Stimulated activated naive B cell treated with anti-CD40 and anti-IgM and Interleukin-4, amounts not matched to agents 10 μg/mL and 1 μg/mL and 100 μg/mL, for 72 hours (primary cell): Measurements from ENCODE around the gene KRT35.

Source experiments
- ATAC-seq, 2 donors: fragments of 150-1000 bp; cut with Tn5 transposase; replicated peaks; 2 replicates each; pipeline ENCODE4 v1.10.0; 2021; ENCODE audit warnings: moderate library complexity in 1 of 2
- DNase-seq: peaks from one replicate; pipeline ENCODE4 v3.0.0; 2021
- H3K27ac Mint-ChIP-seq: one replicate; pipeline ENCODE4 v1.8.0; 2022; ENCODE audit warnings: mild to moderate bottlenecking, mixed read lengths
- H3K27me3 Mint-ChIP-seq, 2 donors: one replicate each; pipeline ENCODE4 v1.8.0; 2022; ENCODE audit warnings: mixed read lengths in 2 of 2
- H3K36me3 Mint-ChIP-seq, 2 donors: one replicate each; pipeline ENCODE4 v1.8.0; 2022; ENCODE audit warnings: mixed read lengths in 2 of 2, mild to moderate bottlenecking in 1 of 2
- H3K4me1 Mint-ChIP-seq, 2 donors: one replicate each; pipeline ENCODE4 v1.8.0; 2022; ENCODE audit warnings: mixed read lengths in 2 of 2, mild to moderate bottlenecking in 1 of 2
- H3K4me3 Mint-ChIP-seq, 2 donors: one replicate each; pipeline ENCODE4 v1.8.0; 2022; ENCODE audit warnings: mild to moderate bottlenecking in 2 of 2, mixed read lengths in 2 of 2, moderate library complexity in 1 of 2
- H3K9me3 Mint-ChIP-seq, 2 donors: one replicate each; pipeline ENCODE4 v1.8.0; 2022; ENCODE audit warnings: mixed read lengths in 2 of 2, mild to moderate bottlenecking in 1 of 2

KRT35 gene

GRCh38 chr17:41464682-41465081, 16.3 kb downstream of the KRT35 start:
- DNase-seq (no peak), ATAC-seq (no peak)
- H3K9me3 Mint-ChIP-seq, result peaks cover 0 to 7% of the 10 kb centered on the region in 2 donors
- no peaks in the 10 kb centered on the region for H3K36me3 Mint-ChIP-seq
- H3K27ac Mint-ChIP-seq, result no peak overlapping the region
- no peaks in the 10 kb centered on the region for H3K4me1 Mint-ChIP-seq
- H3K4me3 Mint-ChIP-seq, result no peak overlapping the region
- peaks cover 31 to 35% of the 10 kb centered on the region in 2 donors for H3K27me3 Mint-ChIP-seq

GRCh38 chr17:41464173-41464572, 16.8 kb downstream of the KRT35 start:
- Mint-ChIP-seq H3K27ac (no peak overlapping the region), H3K27me3 (peaks cover 26 to 34% of the 10 kb centered on the region in 2 donors), H3K4me3 (no peak overlapping the region), H3K9me3 (peaks cover 0 to 5% of the 10 kb centered on the region in 2 donors), H3K4me1 (no peaks in the 10 kb centered on the region), H3K36me3 (no peaks in the 10 kb centered on the region)
- ATAC-seq (no peak), DNase-seq (no peak)

- H3K4me3 Mint-ChIP-seq, result no peak overlapping the region
- H3K27ac Mint-ChIP-seq, result no peak overlapping the region
- ATAC-seq, result no peak
- peaks cover 27 to 34% of the 10 kb centered on the region in 2 donors for H3K27me3 Mint-ChIP-seq
- peaks cover 0 to 5% of the 10 kb centered on the region in 2 donors for H3K9me3 Mint-ChIP-seq
- no peaks in the 10 kb centered on the region for H3K4me1 Mint-ChIP-seq
- no peaks in the 10 kb centered on the region for H3K36me3 Mint-ChIP-seq
- DNase-seq, result no peak
Measured at GRCh38 chr17:41463746-41464145, 17.2 kb downstream of the KRT35 start.

- Mint-ChIP-seq H3K27ac (no peak overlapping the region), H3K9me3 (peaks cover 0 to 2% of the 10 kb centered on the region in 2 donors), H3K4me1 (no peaks in the 10 kb centered on the region), H3K27me3 (peaks cover 23 to 40% of the 10 kb centered on the region in 2 donors), H3K4me3 (no peak overlapping the region), H3K36me3 (no peaks in the 10 kb centered on the region)
- DNase-seq (no peak), ATAC-seq (no peak)
Measured at GRCh38 chr17:41462705-41463104, 18.2 kb downstream of the KRT35 start.

DNA sequence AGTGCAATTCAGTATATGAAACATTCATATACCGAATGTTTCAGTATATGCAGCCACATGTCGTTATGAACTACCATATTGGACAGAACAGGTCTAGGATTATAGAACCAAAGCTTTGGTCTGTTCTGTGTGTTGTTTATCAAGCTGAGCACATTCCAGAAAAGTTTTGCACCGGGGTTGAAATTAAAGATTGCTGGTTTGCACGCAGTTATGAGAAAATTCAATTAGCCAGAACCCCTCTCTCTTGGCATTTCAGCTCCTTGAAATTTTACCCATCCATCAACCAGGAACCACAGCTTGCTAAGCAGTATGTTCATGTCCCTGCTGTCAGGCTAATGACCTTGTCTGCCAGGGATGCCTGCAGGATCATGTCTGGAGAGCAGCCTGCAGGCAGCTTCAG, 23.3 kb downstream of the KRT35 start:
- no peak overlapping the region for H3K4me3 Mint-ChIP-seq
- DNase-seq (no peak), ATAC-seq (no peak)
- H3K4me1 Mint-ChIP-seq, result no peaks in the 10 kb centered on the region
- H3K27ac Mint-ChIP-seq, result no peak overlapping the region
- no peaks in the 10 kb centered on the region for H3K9me3 Mint-ChIP-seq
- H3K36me3 Mint-ChIP-seq, result no peaks in the 10 kb centered on the region
- H3K27me3 Mint-ChIP-seq, result peaks cover 28 to 37% of the 10 kb centered on the region in 2 donors

GRCh38 chr17:41456204-41456603, 24.7 kb downstream of the KRT35 start:
- no peak for ATAC-seq
- H3K36me3 Mint-ChIP-seq, result no peaks in the 10 kb centered on the region
- DNase-seq, result no peak
- no peak overlapping the region for H3K27ac Mint-ChIP-seq
- H3K4me1 Mint-ChIP-seq, result no peaks in the 10 kb centered on the region
- no peaks in the 10 kb centered on the region for H3K9me3 Mint-ChIP-seq
- H3K4me3 Mint-ChIP-seq, result no peak overlapping the region
- peaks cover 36 to 37% of the 10 kb centered on the region in 2 donors for H3K27me3 Mint-ChIP-seq

- no peaks in the 10 kb centered on the region for H3K36me3 Mint-ChIP-seq
- H3K4me3 Mint-ChIP-seq, result no peak overlapping the region
- no peak for DNase-seq
- no peak for ATAC-seq
- no peaks in the 10 kb centered on the region for H3K9me3 Mint-ChIP-seq
- H3K27me3 Mint-ChIP-seq, result peaks cover 39 to 44% of the 10 kb centered on the region in 2 donors
- no peaks in the 10 kb centered on the region for H3K4me1 Mint-ChIP-seq
- H3K27ac Mint-ChIP-seq, result no peak overlapping the region
Measured at GRCh38 chr17:41455236-41455635, 25.7 kb downstream of the KRT35 start.

DNA sequence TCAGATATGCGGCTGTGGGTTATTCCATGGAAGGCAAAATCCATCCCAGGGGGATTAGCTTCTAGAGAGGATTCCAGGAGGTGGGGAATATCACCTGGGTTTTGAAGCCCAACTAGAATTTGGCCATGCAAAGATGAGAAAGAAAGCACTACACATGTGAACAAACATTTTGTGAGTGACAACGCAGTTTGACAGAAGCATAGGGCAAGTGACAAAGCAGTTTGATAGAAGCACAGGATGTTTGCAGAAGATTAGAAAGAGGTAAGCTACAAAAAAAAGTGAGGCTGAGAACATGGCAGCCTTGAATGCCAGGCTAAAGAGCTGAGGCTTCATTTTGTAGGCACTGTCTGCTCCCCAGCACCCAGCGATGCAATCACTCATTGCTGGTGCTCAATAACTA, 27.9 kb downstream of the KRT35 start:
- Mint-ChIP-seq H3K27ac (no peak overlapping the region), H3K36me3 (no peaks in the 10 kb centered on the region), H3K9me3 (no peaks in the 10 kb centered on the region), H3K4me3 (no peak overlapping the region), H3K27me3 (peaks cover 43 to 44% of the 10 kb centered on the region in 2 donors), H3K4me1 (no peaks in the 10 kb centered on the region)
- ATAC-seq, result no peak
- no peak for DNase-seq

DNA sequence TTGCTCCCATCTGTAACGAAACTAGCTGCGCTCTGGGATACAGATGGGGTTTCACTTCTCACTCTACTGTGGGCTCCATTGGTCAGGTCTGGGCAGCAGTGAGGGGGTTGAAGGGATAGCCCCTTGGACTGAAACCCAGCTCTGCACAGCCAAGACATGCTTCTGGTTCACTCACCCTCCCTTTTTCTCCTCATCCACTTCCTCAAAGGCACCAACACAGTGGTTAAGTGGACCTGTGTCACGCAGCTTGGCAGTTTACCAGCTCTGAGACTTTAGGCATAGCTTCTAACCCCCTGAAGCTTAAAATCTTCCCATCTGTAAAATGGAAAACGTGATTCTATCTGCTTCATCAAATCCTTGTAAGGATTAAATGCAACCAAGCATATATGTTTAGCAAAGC, 28.7 kb downstream of the KRT35 start:
- Mint-ChIP-seq H3K36me3 (no peaks in the 10 kb centered on the region), H3K4me1 (no peaks in the 10 kb centered on the region), H3K27me3 (peaks cover 43% of the 10 kb centered on the region in 2 donors), H3K4me3 (no peak overlapping the region), H3K27ac (no peak overlapping the region), H3K9me3 (no peaks in the 10 kb centered on the region)
- no peak for DNase-seq
- ATAC-seq, result peak; percentile 31 to 71

- no peak for ATAC-seq
- H3K4me3 Mint-ChIP-seq, result no peak overlapping the region
- no peak overlapping the region for H3K27ac Mint-ChIP-seq
- no peaks in the 10 kb centered on the region for H3K9me3 Mint-ChIP-seq
- no peaks in the 10 kb centered on the region for H3K4me1 Mint-ChIP-seq
- peaks cover 39 to 43% of the 10 kb centered on the region in 2 donors for H3K27me3 Mint-ChIP-seq
- H3K36me3 Mint-ChIP-seq, result no peaks in the 10 kb centered on the region
- DNase-seq, result no peak
Measured at GRCh38 chr17:41451154-41451728, 29.7 kb downstream of the KRT35 start.

- Mint-ChIP-seq H3K9me3 (no peaks in the 10 kb centered on the region), H3K4me1 (no peaks in the 10 kb centered on the region), H3K4me3 (no peak overlapping the region), H3K27me3 (peaks cover 50 to 51% of the 10 kb centered on the region in 2 donors), H3K27ac (no peak overlapping the region), H3K36me3 (no peaks in the 10 kb centered on the region)
- DNase-seq (no peak), ATAC-seq (no peak)
Measured at GRCh38 chr17:41449008-41449407, 31.9 kb downstream of the KRT35 start.

GRCh38 chr17:41448506-41448905, 32.4 kb downstream of the KRT35 start:
- Mint-ChIP-seq H3K27me3 (peaks cover 49 to 50% of the 10 kb centered on the region in 2 donors), H3K27ac (no peak overlapping the region), H3K36me3 (no peaks in the 10 kb centered on the region), H3K4me3 (no peak overlapping the region), H3K9me3 (no peaks in the 10 kb centered on the region), H3K4me1 (no peaks in the 10 kb centered on the region)
- ATAC-seq, result no peak
- no peak for DNase-seq

DNA sequence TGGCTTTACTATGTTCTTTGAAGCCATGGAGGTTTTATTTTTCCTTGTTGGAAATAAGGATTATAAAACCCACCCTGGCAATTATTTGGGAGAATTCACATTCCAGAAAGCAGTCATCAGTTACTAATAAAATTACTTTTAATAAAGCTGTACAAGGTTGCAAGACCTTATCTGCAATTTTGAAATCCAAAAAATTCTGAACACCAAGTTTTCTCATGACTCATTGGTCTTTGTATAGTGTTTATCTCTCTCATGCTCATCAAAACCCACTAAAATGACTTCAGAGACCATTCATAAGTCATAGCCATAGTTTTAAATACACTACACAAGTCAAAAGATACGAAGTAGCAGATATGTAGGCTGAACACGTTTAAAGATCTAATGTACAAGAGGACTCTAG, 34.1 kb downstream of the KRT35 start:
- Mint-ChIP-seq H3K27me3 (peaks cover 53 to 58% of the 10 kb centered on the region in 2 donors), H3K9me3 (no peaks in the 10 kb centered on the region), H3K27ac (no peak overlapping the region), H3K36me3 (no peaks in the 10 kb centered on the region), H3K4me1 (no peaks in the 10 kb centered on the region), H3K4me3 (no peak overlapping the region)
- ATAC-seq (no peak), DNase-seq (no peak)

DNA sequence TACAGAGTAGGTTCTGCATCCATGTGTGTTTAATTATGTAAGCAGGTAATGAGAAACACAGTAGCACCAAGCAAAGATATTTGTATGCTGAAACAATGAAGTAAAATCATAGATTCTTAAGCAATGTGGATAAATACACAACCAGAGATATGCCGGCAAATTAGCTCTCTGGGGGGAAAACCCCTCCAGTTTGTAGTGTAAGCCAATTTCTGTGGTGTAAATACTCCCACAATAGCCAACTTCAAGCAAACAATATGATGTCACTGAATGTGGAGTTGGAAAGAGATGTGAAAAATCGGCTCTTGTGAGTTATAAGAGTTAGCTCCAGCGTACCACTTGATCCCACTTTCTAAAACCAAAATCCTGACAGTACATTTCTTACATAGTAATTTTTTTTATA, 36.3 kb downstream of the KRT35 start:
- Mint-ChIP-seq H3K4me1 (no peaks in the 10 kb centered on the region), H3K27me3 (peaks cover 53 to 61% of the 10 kb centered on the region in 2 donors), H3K36me3 (no peaks in the 10 kb centered on the region), H3K27ac (no peak overlapping the region), H3K9me3 (no peaks in the 10 kb centered on the region), H3K4me3 (no peak overlapping the region)
- ATAC-seq (no peak), DNase-seq (no peak)

DNA sequence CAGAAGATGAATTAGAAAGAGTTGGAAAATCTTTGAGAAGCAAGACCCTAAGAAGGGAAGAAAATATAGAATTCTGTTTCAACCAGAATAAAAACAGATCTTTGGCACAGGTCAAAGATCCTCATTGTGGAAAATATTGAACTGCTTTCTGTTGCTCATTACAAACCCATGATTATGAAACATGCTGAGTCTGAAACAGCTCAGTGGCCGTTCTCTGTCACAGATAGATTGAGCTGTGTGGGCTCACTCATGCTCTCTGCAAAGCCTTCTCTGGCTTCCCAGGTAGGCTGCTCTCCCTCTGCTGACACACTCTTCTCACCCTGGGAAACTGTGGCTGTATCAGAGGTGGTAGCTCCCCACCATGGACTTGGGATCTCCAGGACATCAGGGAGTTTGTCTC, 36.8 kb downstream of the KRT35 start:
- no peak overlapping the region for H3K27ac Mint-ChIP-seq
- DNase-seq, result no peak
- no peaks in the 10 kb centered on the region for H3K4me1 Mint-ChIP-seq
- peaks cover 56 to 57% of the 10 kb centered on the region in 2 donors for H3K27me3 Mint-ChIP-seq
- no peaks in the 10 kb centered on the region for H3K9me3 Mint-ChIP-seq
- no peak for ATAC-seq
- H3K4me3 Mint-ChIP-seq, result no peak overlapping the region
- no peaks in the 10 kb centered on the region for H3K36me3 Mint-ChIP-seq

DNA sequence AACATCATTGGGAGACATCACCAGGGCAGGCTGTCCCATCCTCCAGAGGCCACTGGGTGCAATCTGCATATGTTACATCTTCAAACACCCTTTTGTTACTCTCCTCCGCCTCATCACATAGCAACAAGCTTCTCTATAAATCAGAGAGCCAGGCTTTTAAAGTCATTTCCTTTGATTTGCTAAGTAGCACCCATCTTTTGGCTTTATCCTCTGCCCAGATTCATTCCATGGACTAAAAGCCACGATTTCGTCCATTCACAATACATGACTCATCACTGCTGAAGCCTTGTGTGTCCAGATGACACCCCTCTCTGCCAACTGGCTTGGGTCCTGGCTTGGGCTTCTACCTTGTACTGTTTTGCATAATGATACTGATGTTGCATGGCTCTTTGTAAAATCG, 38.2 kb downstream of the KRT35 start:
- H3K27me3 Mint-ChIP-seq, result peaks cover 49 to 55% of the 10 kb centered on the region in 2 donors
- DNase-seq, result no peak

More for the DNA sequence above, 38.2 kb downstream of the KRT35 start:
- Mint-ChIP-seq H3K9me3 (no peaks in the 10 kb centered on the region), H3K4me3 (no peak overlapping the region), H3K36me3 (no peaks in the 10 kb centered on the region), H3K27ac (no peak overlapping the region), H3K4me1 (no peaks in the 10 kb centered on the region)
- ATAC-seq, result no peak
